Muscle of leg (tissue), 11 donors: ENCODE measurements around the gene ATP4B. TPM values are rescaled to one million over a fixed set of nuclear protein-coding genes. Genes with fewer than 3 reads are reported as not detected.

Experiments
- DNase-seq: peaks from one replicate; pipeline ENCODE4 v3.0.0; 2013
- H3K27ac ChIP-seq: one replicate; pipeline ENCODE4 v1.5.1; 2013; ENCODE audit warnings: mild to moderate bottlenecking, low read length, control low read depth
- H3K27me3 ChIP-seq: one replicate; pipeline ENCODE4 v1.6.1; 2013; ENCODE audit warnings: low read length; ENCODE audit not compliant: control insufficient read depth, insufficient read depth
- H3K36me3 ChIP-seq: one replicate; pipeline ENCODE4 v1.6.1; 2013; ENCODE audit warnings: low read length; ENCODE audit not compliant: control insufficient read depth, insufficient read depth
- H3K4me1 ChIP-seq: one replicate; pipeline ENCODE4 v1.6.1; 2013; ENCODE audit warnings: low read length; ENCODE audit not compliant: control insufficient read depth, insufficient read depth
- H3K4me3 ChIP-seq: one replicate; pipeline ENCODE4 v1.5.1; 2013; ENCODE audit warnings: low read length, control low read depth
- H3K9me3 ChIP-seq: replicated peaks from 2 replicates; pipeline ENCODE4 v1.6.1; 2013; ENCODE audit warnings: low read depth, low read length; ENCODE audit not compliant: control insufficient read depth
- WGBS: methylation state at CpG from one replicate; pipeline ENCODE4 v1.1.5; 2013; ENCODE audit warnings: missing lambda C conversion rate; ENCODE audit not compliant: insufficient coverage; 5-methylcytosine and 5-hydroxymethylcytosine counted together
- polyA plus RNA-seq, 8 donors: library from polyadenylated mRNA; unstranded; fragments of 120-200 nt; gene quantifications; one replicate each; pipeline versions ENCODE4 v1.2.1 to v1.2.3, GENCODE V29; 2013; ENCODE audit warnings: inconsistent platforms in 1 of 8, low replicate concordance in 1 of 8; ENCODE audit not compliant: insufficient read length in 8 of 8, insufficient read depth in 1 of 8
- total RNA-seq: library from RNA; stranded (reverse); fragments of 120-200 nt; gene quantifications from one replicate; pipeline ENCODE4 v1.2.4, GENCODE V29; 2013

ATP4B gene
- total and polyA plus RNA-seq, 9 donors = 0.07 to 0.69 (median 0.08) TPM; not detected in 6

DNA sequence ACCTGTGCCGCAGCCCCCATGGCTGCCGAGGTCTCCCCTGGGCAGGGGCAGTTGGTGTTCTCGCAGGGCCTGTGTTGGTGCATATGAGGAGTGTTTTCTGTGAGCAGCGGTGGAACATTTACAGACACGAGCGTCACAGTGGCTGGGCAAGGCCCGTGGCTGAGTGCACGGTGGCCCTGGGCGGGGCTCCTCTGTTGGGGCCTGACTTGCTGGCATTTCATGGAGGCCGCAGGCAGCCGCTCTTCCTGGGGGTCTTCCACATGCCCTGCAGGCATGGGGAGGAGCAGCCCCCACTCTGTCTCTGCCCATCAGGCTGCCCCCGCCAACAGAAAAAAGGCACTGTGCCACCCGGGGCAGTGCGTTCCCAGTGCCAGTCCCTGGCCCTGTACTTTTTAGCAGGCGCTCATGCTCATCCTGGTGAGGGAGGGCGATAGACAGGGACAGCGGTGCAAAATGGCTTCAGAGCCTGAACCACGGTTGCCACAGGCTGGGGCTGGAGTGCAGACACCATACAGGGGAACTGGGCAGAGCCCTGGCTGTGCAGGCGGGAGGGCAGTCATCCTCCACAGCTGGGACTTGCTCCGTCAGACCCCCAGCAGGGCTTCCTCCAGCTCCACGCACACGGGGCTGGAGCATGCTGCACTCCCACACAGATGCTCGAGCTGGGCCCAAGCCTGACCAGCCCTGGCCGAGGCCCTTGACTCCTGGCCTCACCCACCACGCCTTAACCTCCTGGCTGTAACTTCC is 49.9 kb downstream of the ATP4B start:
- WGBS = 86% methylated on average over 22 of the region's 25 CpGs
- H3K9me3 ChIP-seq = no peaks in the 10 kb centered on the region
- peaks cover 4% of the 10 kb centered on the region for H3K4me1 ChIP-seq
- no peaks in the 10 kb centered on the region for H3K27me3 ChIP-seq
- no peak for DNase-seq
- no peak overlapping the region for H3K27ac ChIP-seq
- peaks cover 41% of the 10 kb centered on the region for H3K36me3 ChIP-seq
- H3K4me3 ChIP-seq = no peak overlapping the region

DNA sequence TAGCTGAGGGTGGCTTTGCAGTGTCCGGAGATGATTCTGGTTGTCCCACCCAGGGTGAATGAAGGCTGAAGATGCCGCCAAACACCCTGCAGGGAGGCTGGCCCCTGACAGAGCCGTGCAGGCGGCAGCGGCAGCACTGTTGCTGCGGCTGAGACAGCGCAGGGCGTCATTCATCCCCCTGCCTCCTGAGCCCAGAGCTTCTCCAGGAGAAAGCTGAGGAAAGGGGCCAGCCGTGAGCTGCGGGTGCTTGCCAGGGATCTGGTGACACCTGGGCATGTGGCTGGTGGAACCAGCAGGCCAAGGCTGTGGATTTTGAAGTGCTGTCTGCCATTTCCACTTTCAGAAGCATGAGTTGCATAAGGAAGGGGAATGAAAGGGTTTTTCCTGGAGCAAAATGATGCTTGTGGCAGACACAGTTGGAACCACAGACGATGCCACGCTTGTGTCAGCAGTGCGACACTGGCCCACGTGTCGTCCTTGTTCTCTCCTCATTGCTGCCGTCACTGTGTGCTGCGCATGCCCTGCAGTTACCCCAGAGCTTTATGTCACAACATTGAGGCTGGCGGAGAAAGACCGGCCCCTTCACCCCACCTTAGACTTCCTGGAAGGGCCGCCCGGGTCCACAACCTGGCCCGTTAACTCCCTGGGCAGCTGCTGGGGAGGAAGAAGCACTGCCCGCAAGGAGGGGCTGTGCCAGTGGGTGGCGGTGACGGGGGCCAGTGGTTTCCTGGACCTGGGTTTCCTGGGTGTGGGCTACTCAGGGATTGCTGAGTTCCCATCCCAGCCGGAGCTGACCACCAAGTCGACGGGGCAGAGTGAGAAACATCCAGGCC is 50.7 kb downstream of the ATP4B start:
- no peak overlapping the region for H3K4me3 ChIP-seq
- peaks cover 41% of the 10 kb centered on the region for H3K36me3 ChIP-seq
- no peaks in the 10 kb centered on the region for H3K9me3 ChIP-seq
- H3K27ac ChIP-seq = no peak overlapping the region
- no peak for DNase-seq
- peaks cover 4% of the 10 kb centered on the region for H3K4me1 ChIP-seq
- 85% methylated on average over 21 of the region's 28 CpGs for WGBS
- H3K27me3 ChIP-seq = no peaks in the 10 kb centered on the region

DNA sequence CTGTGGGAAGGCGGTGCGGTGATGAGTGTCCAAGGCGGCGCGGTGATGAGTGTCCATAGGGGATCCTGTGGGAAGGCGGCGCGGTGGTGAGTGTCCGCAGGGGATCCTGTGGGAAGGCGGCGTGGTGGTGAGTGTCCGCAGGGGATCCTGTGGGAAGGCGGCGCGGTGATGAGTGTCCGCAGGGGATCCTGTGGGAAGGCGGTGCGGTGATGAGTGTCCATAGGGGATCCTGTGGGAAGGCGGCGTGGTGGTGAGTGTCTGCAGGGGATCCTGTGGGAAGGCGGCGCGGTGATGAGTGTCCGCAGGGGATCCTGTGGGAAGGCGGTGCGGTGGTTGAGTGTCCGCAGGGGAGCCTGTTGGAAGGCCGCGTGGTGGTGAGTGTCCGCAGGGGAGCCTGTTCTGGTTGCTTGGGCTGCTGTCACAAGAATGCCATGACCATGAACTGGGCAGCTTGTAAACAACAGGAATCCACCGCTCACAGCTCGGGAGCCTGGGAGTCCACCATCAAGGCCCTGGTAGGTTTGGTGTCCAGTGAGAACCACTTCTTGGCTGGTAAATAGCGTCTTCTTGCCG is 52.0 kb downstream of the ATP4B start:
- Histone ChIP-seq H3K9me3 (no peaks in the 10 kb centered on the region), H3K4me3 (no peak overlapping the region), H3K36me3 (peaks cover 35% of the 10 kb centered on the region), H3K27ac (no peak overlapping the region), H3K4me1 (no peaks in the 10 kb centered on the region), H3K27me3 (no peaks in the 10 kb centered on the region)
- 97% methylated on average over 34 of the region's 34 CpGs for WGBS
- no peak for DNase-seq

DNA sequence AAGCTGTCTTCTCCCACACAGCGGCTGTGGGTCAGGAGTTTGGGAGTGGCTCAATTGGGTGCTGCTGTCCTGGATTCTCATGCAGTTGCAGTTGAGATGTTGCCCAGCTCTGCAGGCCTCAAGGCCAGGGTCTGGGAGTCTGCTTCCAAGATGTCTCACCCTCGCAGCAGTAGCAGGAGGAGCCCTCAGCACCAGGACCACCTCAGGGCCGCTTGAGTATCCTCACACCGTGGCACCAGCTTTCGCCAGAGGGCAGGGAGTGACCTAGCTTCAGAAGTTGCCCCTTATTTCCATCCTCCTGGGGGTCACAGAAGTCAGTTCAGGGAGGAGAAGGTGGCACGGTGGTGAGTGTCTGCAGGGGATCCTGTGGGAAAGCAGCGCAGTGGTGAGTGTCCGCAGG is 52.5 kb downstream of the ATP4B start:
- WGBS = 93% methylated on average over 5 of the region's 8 CpGs
- Histone ChIP-seq H3K27ac (no peak overlapping the region), H3K4me1 (no peaks in the 10 kb centered on the region), H3K9me3 (no peaks in the 10 kb centered on the region), H3K36me3 (peaks cover 30% of the 10 kb centered on the region), H3K4me3 (no peak overlapping the region), H3K27me3 (no peaks in the 10 kb centered on the region)
- no peak for DNase-seq

DNA sequence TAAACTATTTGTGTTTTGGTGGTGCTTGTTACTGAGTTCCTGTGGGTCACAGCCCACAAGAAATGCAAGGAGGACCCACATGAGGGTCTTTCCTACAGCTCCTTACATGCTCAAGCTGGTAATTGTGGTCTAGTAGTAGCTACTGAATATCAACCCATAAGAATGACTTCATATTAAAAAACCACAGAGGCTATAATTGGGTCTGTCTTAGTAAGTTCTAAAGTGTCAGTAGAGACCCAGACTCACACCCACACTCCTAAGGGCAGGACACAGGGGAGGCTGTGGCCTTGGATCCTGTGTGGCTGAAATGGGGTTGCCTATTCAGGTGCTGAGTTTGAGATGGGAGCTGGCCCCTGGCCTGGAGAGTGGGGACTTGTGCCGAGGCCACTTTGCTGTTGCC is 53.8 kb downstream of the ATP4B start:
- Histone ChIP-seq H3K4me3 (no peak overlapping the region), H3K9me3 (peaks cover 10% of the 10 kb centered on the region), H3K4me1 (no peaks in the 10 kb centered on the region), H3K27me3 (no peaks in the 10 kb centered on the region), H3K27ac (no peak overlapping the region), H3K36me3 (peaks cover 29% of the 10 kb centered on the region)
- DNase-seq = no peak
- 89% methylated on average over 1 of the region's 1 CpG for WGBS

DNA sequence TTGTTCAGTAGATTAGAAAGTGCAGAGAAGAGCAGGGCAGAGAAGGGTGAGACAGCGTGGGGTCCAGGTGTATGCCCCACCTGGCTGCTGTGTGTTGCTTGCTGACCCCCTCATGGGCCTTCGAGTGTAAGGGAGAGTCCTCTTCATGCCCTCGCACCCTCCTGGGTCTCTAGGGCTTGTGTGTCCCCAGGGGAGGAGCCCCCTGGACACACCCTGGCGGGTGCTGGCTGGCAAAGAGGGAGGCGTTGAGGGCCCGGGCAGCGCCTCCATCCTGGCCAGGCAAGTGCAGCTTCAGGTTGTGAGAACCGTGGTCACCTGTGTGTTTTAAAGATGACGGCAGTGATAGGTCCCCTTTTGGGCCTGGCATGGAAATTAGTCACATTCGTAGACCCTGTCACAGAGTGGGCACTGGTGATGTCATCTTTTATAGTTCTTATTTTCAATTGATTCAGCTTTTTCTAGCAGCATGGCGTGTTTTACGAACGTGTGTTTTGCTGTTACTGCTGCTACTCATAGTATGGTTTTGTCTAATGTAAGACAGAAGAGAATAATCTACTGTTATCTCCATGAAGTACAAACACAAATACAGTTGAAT is 54.8 kb downstream of the ATP4B start:
- Histone ChIP-seq H3K9me3 (peaks cover 10% of the 10 kb centered on the region), H3K4me3 (no peak overlapping the region), H3K27me3 (no peaks in the 10 kb centered on the region), H3K4me1 (no peaks in the 10 kb centered on the region), H3K36me3 (peaks cover 23% of the 10 kb centered on the region), H3K27ac (no peak overlapping the region)
- no peak for DNase-seq
- 86% methylated on average over 8 of the region's 13 CpGs for WGBS

DNA sequence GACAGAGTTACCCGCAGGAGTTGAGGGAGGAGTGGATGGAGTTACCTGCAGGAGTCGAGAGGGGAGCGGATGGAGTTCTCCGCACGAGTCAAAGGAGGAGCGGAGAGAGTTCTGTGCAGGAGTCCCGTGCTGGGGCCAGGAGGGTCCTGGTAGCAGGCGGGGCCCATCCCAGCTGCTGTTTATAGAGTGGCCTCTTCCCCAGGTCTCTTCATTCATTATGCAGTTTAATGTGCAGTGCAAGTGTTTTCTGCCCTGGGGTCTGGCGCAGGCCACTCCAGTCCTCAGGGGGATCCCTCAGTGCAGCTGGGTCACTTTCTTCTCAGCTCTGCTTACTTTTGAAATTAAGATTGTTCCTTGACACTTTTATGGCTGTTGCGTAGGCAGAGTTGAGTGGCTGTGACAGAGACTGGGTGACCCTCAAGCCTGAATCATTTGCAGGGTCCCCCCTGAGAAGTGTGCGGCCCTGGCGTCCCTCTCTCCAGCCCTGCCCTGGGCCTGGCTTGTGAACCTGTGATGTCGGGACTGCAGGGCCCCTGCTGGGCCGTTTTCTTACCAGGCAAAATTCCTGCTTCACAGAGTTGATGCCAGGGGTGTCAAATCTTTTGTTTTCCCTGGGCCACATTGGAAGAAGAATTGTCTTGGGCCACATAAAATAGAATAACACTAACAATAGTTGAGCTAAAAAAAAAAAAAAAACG is 55.6 kb downstream of the ATP4B start:
- peaks cover 10% of the 10 kb centered on the region for H3K9me3 ChIP-seq
- H3K4me3 ChIP-seq = no peak overlapping the region
- H3K27me3 ChIP-seq = no peaks in the 10 kb centered on the region
- WGBS = 66% methylated on average over 12 of the region's 15 CpGs
- DNase-seq = no peak
- no peaks in the 10 kb centered on the region for H3K4me1 ChIP-seq
- H3K36me3 ChIP-seq = peaks cover 23% of the 10 kb centered on the region
- no peak overlapping the region for H3K27ac ChIP-seq

DNA sequence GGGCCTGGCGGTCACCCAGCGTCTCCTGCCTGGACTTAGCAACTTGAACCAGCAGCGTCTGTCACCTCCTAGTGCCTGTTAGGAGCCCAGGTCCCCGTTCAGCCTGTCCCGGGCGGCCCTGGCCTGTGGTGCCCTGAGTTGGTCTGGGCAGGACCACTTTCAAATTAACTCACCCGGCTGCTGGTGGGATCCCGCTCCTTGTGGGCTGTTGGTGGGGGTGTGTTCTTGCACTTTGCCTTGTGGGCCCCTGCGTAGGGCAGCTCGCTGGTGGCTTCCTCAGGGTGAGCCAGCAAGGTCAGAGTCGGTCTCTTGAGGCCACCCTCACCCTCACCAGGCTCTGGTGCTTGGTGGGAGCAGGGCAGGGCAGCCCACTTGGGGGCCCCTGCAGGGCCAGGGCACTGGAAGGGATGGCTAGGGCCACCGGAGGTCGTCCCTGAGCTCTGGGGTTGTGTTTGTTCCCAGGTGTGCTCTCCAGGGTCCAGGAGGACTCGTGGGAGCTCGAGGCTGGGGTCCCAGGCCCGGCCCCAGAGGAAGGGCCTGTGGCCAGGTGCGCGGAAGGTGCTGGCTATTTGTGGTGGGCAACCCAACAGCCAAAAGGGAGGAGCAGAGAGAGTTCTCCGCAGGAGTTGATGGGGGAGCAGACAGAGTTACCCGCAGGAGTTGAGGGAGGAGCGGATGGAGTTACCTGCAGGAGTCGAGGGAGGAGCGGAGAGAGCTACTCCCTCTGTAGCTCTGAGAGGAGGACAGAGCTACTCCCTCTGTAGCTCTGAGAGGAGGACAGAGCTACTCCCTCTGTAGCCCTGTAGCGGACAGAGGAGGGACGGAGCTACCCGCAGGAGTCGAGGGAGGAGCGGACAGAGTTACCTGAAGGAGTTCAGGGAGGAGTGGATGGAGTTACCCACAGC is 56.6 kb downstream of the ATP4B start:
- 95% methylated on average over 23 of the region's 28 CpGs for WGBS

DNA sequence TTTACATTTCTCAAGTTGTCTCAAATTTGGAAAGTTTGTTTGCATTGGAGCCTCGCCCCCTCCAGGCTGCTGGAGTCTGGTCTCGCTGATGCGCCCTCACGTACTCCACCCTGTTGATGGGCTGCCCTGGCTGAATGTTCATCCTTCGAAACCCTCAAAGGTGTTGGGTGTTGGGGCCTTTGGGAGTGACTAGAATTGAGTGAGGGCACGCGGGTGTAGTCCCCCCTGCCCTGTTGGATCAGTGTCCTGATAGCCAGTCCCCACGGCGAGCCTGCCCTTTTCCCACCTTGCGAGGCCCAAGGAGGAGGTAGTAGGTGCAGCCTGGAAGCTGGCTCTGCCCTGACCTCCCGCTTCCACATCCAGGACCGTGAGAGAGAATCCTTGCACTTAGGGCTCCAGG is 58.6 kb downstream of the ATP4B start:
- no peak overlapping the region for H3K4me3 ChIP-seq
- H3K4me1 ChIP-seq = no peaks in the 10 kb centered on the region
- H3K9me3 ChIP-seq = peaks cover 10% of the 10 kb centered on the region
- WGBS = over 99% methylated on average over 9 of the region's 12 CpGs
- no peak for DNase-seq
- H3K27ac ChIP-seq = no peak overlapping the region
- no peaks in the 10 kb centered on the region for H3K27me3 ChIP-seq
- H3K36me3 ChIP-seq = peaks cover 21% of the 10 kb centered on the region

More for the DNA sequence above, 56.6 kb downstream of the ATP4B start:
- Histone ChIP-seq H3K4me1 (no peaks in the 10 kb centered on the region), H3K36me3 (peaks cover 27% of the 10 kb centered on the region), H3K27ac (no peak overlapping the region), H3K4me3 (no peak overlapping the region), H3K9me3 (peaks cover 10% of the 10 kb centered on the region), H3K27me3 (no peaks in the 10 kb centered on the region)
- no peak for DNase-seq
